GM12878 (cell line): Measurements from ENCODE around the gene SMTNL2. TPM values are rescaled to one million over a fixed set of nuclear protein-coding genes. Genes with fewer than 3 reads are reported as not detected.

ENCODE experiments used
- ATAC-seq: fragments of 200-7000 bp; cut with Tn5 transposase; 3 replicates; pipeline ENCODE4 v1.9.1; 2020; ENCODE audit warnings: mild to moderate bottlenecking, moderate library complexity
- BruUV-seq: library from RNA; stranded (reverse); fragments of 400-500 nt; replicated peaks from 2 replicates; lab custom pipeline; 2021; lab: Mats Ljungman, UMichigan
- CTCF ChIA-PET: fragments of 300-600 bp; sonication (Branson Sonifier 250); formaldehyde crosslinking; extraction: SDS; loops from one replicate; lab custom pipeline; 2021; ENCODE audit warnings: inconsistent platforms; lab: Yijun Ruan, JAX
- POLR2A ChIA-PET: fragments of 350-600 bp; formaldehyde crosslinking; extraction: SDS; loops from one replicate; lab custom pipeline; 2021; ENCODE audit warnings: inconsistent platforms; lab: Charles Lee
- RAD21 ChIA-PET: fragments of 300-600 bp; sonication (Branson Sonifier 250); formaldehyde crosslinking; loops from one replicate; lab custom pipeline; 2023; ENCODE audit warnings: antibody characterized with exemption; ENCODE audit not compliant: unreplicated experiment; lab: Charles Lee
- SMC1A ChIA-PET: fragments of 300-600 bp; sonication (Branson Sonifier 250); formaldehyde crosslinking; loops from one replicate; lab custom pipeline; 2023; ENCODE audit not compliant: unreplicated experiment, uncharacterized antibody; lab: Charles Lee
- DNase-seq: peaks from one replicate; pipeline ENCODE4 v3.0.0-alpha.2; 2011; ENCODE audit warnings: low read depth, low spot score
- FAIRE-seq: peaks from 3 replicates; lab custom pipeline; 2011; peaks lifted over from hg19 to GRCh38; lab: Jason Lieb, UNC
- H2AFZ ChIP-seq: 2 replicates; pipeline ENCODE4 v1.6.0; 2011; ENCODE audit warnings: low read depth, low read length, control low read depth; ENCODE audit not compliant: control insufficient read depth
- H3K27ac ChIP-seq: 2 replicates; pipeline ENCODE4 v1.5.1; 2011; ENCODE audit warnings: control low read depth; ENCODE audit not compliant: control insufficient read depth, insufficient read depth
- H3K27me3 ChIP-seq, 2 experiments: replicated peaks in 1 of 2; 2 replicates each; pipeline versions ENCODE4 v1.6.0 to v1.6.1; 2011; ENCODE audit warnings: low read length in 1 of 2; ENCODE audit not compliant: control insufficient read depth in 2 of 2, insufficient read depth in 2 of 2
- H3K36me3 ChIP-seq, 2 experiments: 2 replicates each; pipeline ENCODE4 v1.5.1; 2011; ENCODE audit warnings: low read length in 1 of 2; ENCODE audit not compliant: control insufficient read depth in 2 of 2, insufficient read depth in 2 of 2
- H3K4me1 ChIP-seq: 2 replicates; pipeline ENCODE4 v1.6.1; 2011; ENCODE audit warnings: mild to moderate bottlenecking, low read length, moderate library complexity, mixed read lengths; ENCODE audit not compliant: control insufficient read depth, insufficient read depth
- H3K4me2 ChIP-seq: 2 replicates; pipeline ENCODE4 v1.6.0; 2011; ENCODE audit warnings: control low read depth; ENCODE audit not compliant: control insufficient read depth, insufficient read depth
- H3K4me3 ChIP-seq: fragments of 200-600 bp; sonication (generic); 2 replicates; pipeline ENCODE4 v1.5.1; 2016
- H3K79me2 ChIP-seq: 2 replicates; pipeline ENCODE4 v1.6.0; 2011; ENCODE audit warnings: low read length; ENCODE audit not compliant: control insufficient read depth, insufficient read depth
- H3K9ac ChIP-seq: 2 replicates; pipeline ENCODE4 v1.8.0; 2011; ENCODE audit warnings: low read length, control low read depth, mixed read lengths; ENCODE audit not compliant: control insufficient read depth, insufficient read depth
- H3K9me3 ChIP-seq: replicated peaks from 3 replicates; pipeline ENCODE4 v1.5.1; 2011; ENCODE audit warnings: mild to moderate bottlenecking, low read length; ENCODE audit not compliant: control insufficient read depth, insufficient read depth
- H4K20me1 ChIP-seq: 2 replicates; pipeline ENCODE4 v1.6.0; 2011; ENCODE audit not compliant: control insufficient read depth, insufficient read depth
- ETV6 ChIP-seq, 2 experiments: fragments of 450-650 bp in 1 of 2; IDR thresholded peaks in 1 of 2; conservative IDR thresholded peaks in 1 of 2; 2 replicates each; pipeline ENCODE4 v1.6.1; 2014; ENCODE audit warnings: antibody characterized with exemption in 1 of 2, borderline replicate concordance in 1 of 2, low read depth in 1 of 2, mild to moderate bottlenecking in 1 of 2, moderate library complexity in 1 of 2
- KDM1A ChIP-seq: fragments of 200-600 bp; sonication (generic); IDR thresholded peaks from 2 replicates; pipeline ENCODE4 v1.6.1; 2016; ENCODE audit warnings: borderline replicate concordance
- MEF2B ChIP-seq: fragments of 450-650 bp; IDR thresholded peaks from 2 replicates; pipeline ENCODE4 v1.6.1; 2018; ENCODE audit warnings: mild to moderate bottlenecking, moderate library complexity; ENCODE audit not compliant: partially characterized antibody, poor library complexity, severe bottlenecking
- MYB ChIP-seq: fragments of 150-350 bp; IDR thresholded peaks from 2 replicates; pipeline ENCODE4 v1.6.1; 2014; ENCODE audit warnings: mild to moderate bottlenecking, low read depth, low read length, borderline replicate concordance
- NFYA ChIP-seq: IDR thresholded peaks from 2 replicates; pipeline ENCODE4 v1.6.1; 2011; ENCODE audit warnings: low read depth, mild to moderate bottlenecking, low read length, improper control_type of control experiment, borderline replicate concordance
- PAX8 ChIP-seq: fragments of 450-650 bp; IDR thresholded peaks from 2 replicates; pipeline ENCODE4 v1.6.1; 2017; ENCODE audit warnings: mild to moderate bottlenecking, moderate library complexity
- TCF12 ChIP-seq: IDR thresholded peaks from 2 replicates; pipeline ENCODE4 v1.6.1; 2011; ENCODE audit warnings: low read depth, mild to moderate bottlenecking, low read length
- ZNF207 ChIP-seq: fragments of 450-650 bp; IDR thresholded peaks from 2 replicates; pipeline ENCODE4 v1.6.1; 2014; ENCODE audit warnings: antibody characterized with exemption, mild to moderate bottlenecking, borderline replicate concordance
- WGBS: methylation state at CpG from one replicate; pipeline ENCODE4 v1.1.6; 2016; ENCODE audit warnings: low lambda C conversion rate; ENCODE audit not compliant: insufficient replicate concordance, insufficient coverage; ENCODE audit errors: missing lambda C conversion rate; 5-methylcytosine and 5-hydroxymethylcytosine counted together
- in situ Hi-C: fragments of 300-500 bp; cut with MboI; formaldehyde crosslinking; loops from 9 replicates; pipeline ENCODE4 v1.14.3; 2018; ENCODE audit warnings: mixed read lengths
- intact Hi-C: fragments of 100-400 bp; cut with micrococcal nuclease; formaldehyde crosslinking; loops from one replicate; pipeline ENCODE4 v1.14.2; 2022; ENCODE audit not compliant: unreplicated experiment
- polyA plus RNA-seq, 11 experiments: library from polyadenylated mRNA; depleted of rRNA in 4 of 11; unstranded in 6 of 11; stranded (reverse) in 5 of 11; fragments of >200 nt; fragmentation: Nextera tagmentation in 4 of 11; fragmentation: Illumina TruSeq in 1 of 11; extraction: Ambion mirVana in 4 of 11; extraction: Trizol in 1 of 11; gene quantifications; 1 replicate in 1 of 11; 2 replicates in 10 of 11; pipeline versions ENCODE4 v1.2.1 to v1.2.3, GENCODE V29; 2011 to 2016; ENCODE audit warnings: inconsistent platforms in 2 of 11, missing spikeins in 2 of 11, low read depth in 1 of 11
- total RNA-seq, 4 experiments: library from RNA; depleted of rRNA in 3 of 4; stranded (reverse); fragments of >200 nt in 3 of 4; fragmentation: Illumina TruSeq in 1 of 4; extraction: Trizol in 1 of 4; gene quantifications; 2 replicates each; pipeline versions ENCODE4 v1.2.1 to v1.2.3, GENCODE V29; 2013 to 2021
- TF ChIP-seq, protein P1 (sequence below), 3 experiments: IDR thresholded peaks in 2 of 3; conservative IDR thresholded peaks in 1 of 3; 2 replicates each; pipeline ENCODE4 v1.5.1; 2011; ENCODE audit warnings: low read depth in 3 of 3, low read length in 3 of 3, mild to moderate bottlenecking in 3 of 3, control low read depth in 2 of 3, moderate library complexity in 2 of 3, inconsistent platforms in 1 of 3, mixed read lengths in 1 of 3; ENCODE audit not compliant: control insufficient read depth in 2 of 3, insufficient read depth in 1 of 3; ENCODE audit errors: extremely low read depth in 1 of 3

Gene SMTNL2
- total and polyA plus RNA-seq, 10 of the 15 experiments (the other 5 are each of a cell fraction or from before 2014, with no cell fraction given): not detected

DNA sequence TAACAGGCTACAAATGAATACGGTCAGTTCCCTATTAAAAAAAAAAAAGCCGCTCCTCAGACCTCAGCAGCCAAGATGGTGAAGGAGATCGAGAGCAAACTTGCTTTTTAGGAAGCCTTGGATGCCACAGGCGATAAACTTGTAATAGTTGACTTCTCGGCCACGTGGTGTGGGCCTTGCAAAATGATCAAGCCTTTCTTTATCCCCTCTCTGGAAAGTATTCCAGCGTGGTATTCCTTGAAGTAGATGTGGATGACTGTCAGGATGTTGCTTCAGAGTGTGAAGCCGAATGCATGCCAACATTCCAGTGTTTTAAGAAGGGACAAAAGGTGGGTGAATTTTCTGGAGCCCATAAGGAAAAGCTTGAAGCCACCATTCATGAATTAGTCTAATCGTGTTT, 12.2 kb upstream of the SMTNL2 start:
- RAD21 ChIA-PET: no interaction called here
- CTCF ChIA-PET: interaction anchor here (0.6 to 1.4 kb wide), 2 partner anchors 11 to 1838 kb away, joined by 3 read pairs; no protein-coding TSS in a partner anchor
- no peak for ATAC-seq
- intact Hi-C loops (no loop called here), in situ Hi-C loops (no loop called here)
- no peak overlapping the region for H2AFZ ChIP-seq
- SMC1A ChIA-PET: interaction anchor here (2.0 kb wide), 1 partner anchor 53 kb away, joined by 5 read pairs; no protein-coding TSS in a partner anchor
- H3K27ac ChIP-seq: no peak overlapping the region
- H4K20me1 ChIP-seq: no peaks in the 10 kb centered on the region
- H3K36me3 ChIP-seq: no peaks in the 10 kb centered on the region
- no peak overlapping the region for H3K4me3 ChIP-seq
- TF ChIP-seq ZNF207 (no peak), ETV6 (conservative IDR thresholded peaks at IDR 0.05 in 1 of 2, IDR thresholded peaks at IDR 0.05 in 1 of 2; ENCODE audit: borderline replicate concordance in 1 of 2, low read depth in 1 of 2) (no peak), TCF12 (no peak), MEF2B (no peak), PAX8 (no peak), NFYA (no peak), MYB (no peak), KDM1A (no peak)
- TF ChIP-seq, protein P1, sequence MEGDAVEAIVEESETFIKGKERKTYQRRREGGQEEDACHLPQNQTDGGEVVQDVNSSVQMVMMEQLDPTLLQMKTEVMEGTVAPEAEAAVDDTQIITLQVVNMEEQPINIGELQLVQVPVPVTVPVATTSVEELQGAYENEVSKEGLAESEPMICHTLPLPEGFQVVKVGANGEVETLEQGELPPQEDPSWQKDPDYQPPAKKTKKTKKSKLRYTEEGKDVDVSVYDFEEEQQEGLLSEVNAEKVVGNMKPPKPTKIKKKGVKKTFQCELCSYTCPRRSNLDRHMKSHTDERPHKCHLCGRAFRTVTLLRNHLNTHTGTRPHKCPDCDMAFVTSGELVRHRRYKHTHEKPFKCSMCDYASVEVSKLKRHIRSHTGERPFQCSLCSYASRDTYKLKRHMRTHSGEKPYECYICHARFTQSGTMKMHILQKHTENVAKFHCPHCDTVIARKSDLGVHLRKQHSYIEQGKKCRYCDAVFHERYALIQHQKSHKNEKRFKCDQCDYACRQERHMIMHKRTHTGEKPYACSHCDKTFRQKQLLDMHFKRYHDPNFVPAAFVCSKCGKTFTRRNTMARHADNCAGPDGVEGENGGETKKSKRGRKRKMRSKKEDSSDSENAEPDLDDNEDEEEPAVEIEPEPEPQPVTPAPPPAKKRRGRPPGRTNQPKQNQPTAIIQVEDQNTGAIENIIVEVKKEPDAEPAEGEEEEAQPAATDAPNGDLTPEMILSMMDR (IDR thresholded peaks at IDR 0.05 in 2 of 3, conservative IDR thresholded peaks at IDR 0.05 in 1 of 3; ENCODE audit: control insufficient read depth in 2 of 3, extremely low read depth in 1 of 3, insufficient read depth in 1 of 3, low read depth in 3 of 3, low read length in 3 of 3): no peak
- no peaks in the 10 kb centered on the region for H3K9me3 ChIP-seq
- no peaks in the 10 kb centered on the region; a peak in 1 of 4 replicates for H3K27me3 ChIP-seq
- H3K4me2 ChIP-seq: no peak overlapping the region
- H3K9ac ChIP-seq: no peak overlapping the region
- no peak for DNase-seq
- peaks cover 6% of the 10 kb centered on the region; the same call in 1 of the 2 replicates for H3K4me1 ChIP-seq
- POLR2A ChIA-PET: no interaction called here
- H3K79me2 ChIP-seq: no peaks in the 10 kb centered on the region
- no TSS peak for BruUV-seq
- FAIRE-seq: no peak
- WGBS: 15% methylated on average over 9 of the region's 9 CpGs
